HL-60 (cell line): ENCODE results near the gene PIP4K2A.

Experiments used
- GABPA ChIP-seq: IDR thresholded peaks from 2 replicates; pipeline ENCODE4 v1.6.1; 2012; ENCODE audit warnings: low read depth
- POLR2AphosphoS5 ChIP-seq: IDR thresholded peaks from 2 replicates; pipeline ENCODE4 v1.6.1; 2012; ENCODE audit warnings: low read depth
- SPI1 ChIP-seq: IDR thresholded peaks from 2 replicates; pipeline ENCODE4 v1.6.1; 2012; ENCODE audit warnings: low read depth, mild to moderate bottlenecking, borderline replicate concordance
- TF ChIP-seq, protein P1 (sequence below): IDR thresholded peaks from one replicate; pipeline ENCODE4 v1.5.1; 2011; ENCODE audit warnings: low read length, control low read depth, inconsistent platforms; ENCODE audit not compliant: insufficient read depth
- TF ChIP-seq, protein P2 (sequence below): IDR thresholded peaks from 2 replicates; pipeline ENCODE4 v1.6.1; 2012; ENCODE audit warnings: low read depth; ENCODE audit not compliant: insufficient replicate concordance

GRCh38 chr10:22699976-22700375, 14.4 kb downstream of the PIP4K2A start:
- TF ChIP-seq, protein P1, sequence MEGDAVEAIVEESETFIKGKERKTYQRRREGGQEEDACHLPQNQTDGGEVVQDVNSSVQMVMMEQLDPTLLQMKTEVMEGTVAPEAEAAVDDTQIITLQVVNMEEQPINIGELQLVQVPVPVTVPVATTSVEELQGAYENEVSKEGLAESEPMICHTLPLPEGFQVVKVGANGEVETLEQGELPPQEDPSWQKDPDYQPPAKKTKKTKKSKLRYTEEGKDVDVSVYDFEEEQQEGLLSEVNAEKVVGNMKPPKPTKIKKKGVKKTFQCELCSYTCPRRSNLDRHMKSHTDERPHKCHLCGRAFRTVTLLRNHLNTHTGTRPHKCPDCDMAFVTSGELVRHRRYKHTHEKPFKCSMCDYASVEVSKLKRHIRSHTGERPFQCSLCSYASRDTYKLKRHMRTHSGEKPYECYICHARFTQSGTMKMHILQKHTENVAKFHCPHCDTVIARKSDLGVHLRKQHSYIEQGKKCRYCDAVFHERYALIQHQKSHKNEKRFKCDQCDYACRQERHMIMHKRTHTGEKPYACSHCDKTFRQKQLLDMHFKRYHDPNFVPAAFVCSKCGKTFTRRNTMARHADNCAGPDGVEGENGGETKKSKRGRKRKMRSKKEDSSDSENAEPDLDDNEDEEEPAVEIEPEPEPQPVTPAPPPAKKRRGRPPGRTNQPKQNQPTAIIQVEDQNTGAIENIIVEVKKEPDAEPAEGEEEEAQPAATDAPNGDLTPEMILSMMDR, result no peak
- TF ChIP-seq POLR2AphosphoS5 (no peak), GABPA (no peak), SPI1 (no peak)
- TF ChIP-seq, protein P2, sequence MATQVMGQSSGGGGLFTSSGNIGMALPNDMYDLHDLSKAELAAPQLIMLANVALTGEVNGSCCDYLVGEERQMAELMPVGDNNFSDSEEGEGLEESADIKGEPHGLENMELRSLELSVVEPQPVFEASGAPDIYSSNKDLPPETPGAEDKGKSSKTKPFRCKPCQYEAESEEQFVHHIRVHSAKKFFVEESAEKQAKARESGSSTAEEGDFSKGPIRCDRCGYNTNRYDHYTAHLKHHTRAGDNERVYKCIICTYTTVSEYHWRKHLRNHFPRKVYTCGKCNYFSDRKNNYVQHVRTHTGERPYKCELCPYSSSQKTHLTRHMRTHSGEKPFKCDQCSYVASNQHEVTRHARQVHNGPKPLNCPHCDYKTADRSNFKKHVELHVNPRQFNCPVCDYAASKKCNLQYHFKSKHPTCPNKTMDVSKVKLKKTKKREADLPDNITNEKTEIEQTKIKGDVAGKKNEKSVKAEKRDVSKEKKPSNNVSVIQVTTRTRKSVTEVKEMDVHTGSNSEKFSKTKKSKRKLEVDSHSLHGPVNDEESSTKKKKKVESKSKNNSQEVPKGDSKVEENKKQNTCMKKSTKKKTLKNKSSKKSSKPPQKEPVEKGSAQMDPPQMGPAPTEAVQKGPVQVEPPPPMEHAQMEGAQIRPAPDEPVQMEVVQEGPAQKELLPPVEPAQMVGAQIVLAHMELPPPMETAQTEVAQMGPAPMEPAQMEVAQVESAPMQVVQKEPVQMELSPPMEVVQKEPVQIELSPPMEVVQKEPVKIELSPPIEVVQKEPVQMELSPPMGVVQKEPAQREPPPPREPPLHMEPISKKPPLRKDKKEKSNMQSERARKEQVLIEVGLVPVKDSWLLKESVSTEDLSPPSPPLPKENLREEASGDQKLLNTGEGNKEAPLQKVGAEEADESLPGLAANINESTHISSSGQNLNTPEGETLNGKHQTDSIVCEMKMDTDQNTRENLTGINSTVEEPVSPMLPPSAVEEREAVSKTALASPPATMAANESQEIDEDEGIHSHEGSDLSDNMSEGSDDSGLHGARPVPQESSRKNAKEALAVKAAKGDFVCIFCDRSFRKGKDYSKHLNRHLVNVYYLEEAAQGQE, result no peak
